SK-N-SH (cell line): ENCODE measurements around the gene PLB1. TPM values are rescaled to one million over a fixed set of nuclear protein-coding genes. Genes with fewer than 3 reads are reported as not detected.

ENCODE experiments used
- CTCF ChIA-PET: fragments of 300-600, 350-600 bp; formaldehyde crosslinking; extraction: SDS; loops from one replicate; lab custom pipeline; 2021; lab: Yijun Ruan, JAX
- POLR2A ChIA-PET: fragments of 350-600 bp; sonication (Branson Sonifier 250); formaldehyde crosslinking; extraction: SDS; loops from one replicate; lab custom pipeline; 2020; ENCODE audit warnings: antibody characterized with exemption, inconsistent platforms; lab: Yijun Ruan, JAX
- DNase-seq: peaks from one replicate; pipeline ENCODE4 v3.0.0; 2012
- H2AFZ ChIP-seq: fragments of 200-600 bp; sonication (generic); 2 replicates; pipeline ENCODE4 v1.8.1; 2016; ENCODE audit warnings: antibody characterized with exemption, mild to moderate bottlenecking, low read depth
- H3F3A ChIP-seq: fragments of 200-600 bp; sonication (generic); replicated peaks from 2 replicates; pipeline ENCODE3; 2016; ENCODE audit warnings: antibody characterized with exemption, mild to moderate bottlenecking; ENCODE audit not compliant: insufficient read depth
- H3K27ac ChIP-seq, 2 experiments: fragments of 200-500 bp in 1 of 2; fragments of 200-600 bp in 1 of 2; sonication (Bioruptor generic) in 1 of 2; sonication (generic), shearing (Covaris generic) in 1 of 2; 2 replicates each; pipeline versions ENCODE4 v1.5.1 to v1.6.1; 2014 to 2016; ENCODE audit warnings: low read depth in 2 of 2, inconsistent platforms in 1 of 2, low read length in 1 of 2, mild to moderate bottlenecking in 1 of 2, mixed read lengths in 1 of 2
- H3K27me3 ChIP-seq: fragments of 200-600 bp; sonication (generic), shearing (Covaris generic); 2 replicates; pipeline ENCODE4 v1.6.1; 2016; ENCODE audit warnings: mixed run types; ENCODE audit not compliant: insufficient read depth
- H3K36me3 ChIP-seq, 2 experiments: fragments of 200-500 bp in 1 of 2; fragments of 200-600 bp in 1 of 2; sonication (Bioruptor generic) in 1 of 2; sonication (generic) in 1 of 2; replicated peaks in 1 of 2; 2 replicates each; pipeline versions ENCODE3 to v1.5.1; 2014 to 2016; ENCODE audit warnings: low read length in 1 of 2, mild to moderate bottlenecking in 1 of 2; ENCODE audit not compliant: insufficient read depth in 2 of 2, control insufficient read depth in 1 of 2
- H3K4me1 ChIP-seq, 2 experiments: fragments of 200-500 bp in 1 of 2; fragments of 200-600 bp in 1 of 2; sonication (Bioruptor generic) in 1 of 2; sonication (generic), shearing (Covaris generic) in 1 of 2; 2 replicates each; pipeline versions ENCODE4 v1.5.1 to v1.6.1; 2014 to 2016; ENCODE audit warnings: low read depth in 1 of 2, low read length in 1 of 2, mixed run types in 1 of 2; ENCODE audit not compliant: insufficient read depth in 2 of 2, control insufficient read depth in 1 of 2
- H3K4me2 ChIP-seq: fragments of 200-600 bp; sonication (generic), shearing (Covaris generic); 2 replicates; pipeline ENCODE4 v1.6.1; 2017; ENCODE audit warnings: mixed run types
- H3K4me3 ChIP-seq, 2 experiments: fragments of 200-500 bp in 1 of 2; fragments of 200-600 bp in 1 of 2; sonication (Bioruptor generic) in 1 of 2; sonication (generic), shearing (Covaris generic) in 1 of 2; 2 replicates each; pipeline versions ENCODE4 v1.5.1 to v1.8.1; 2014 to 2016; ENCODE audit warnings: low read depth in 2 of 2, inconsistent platforms in 1 of 2, low read length in 1 of 2, mild to moderate bottlenecking in 1 of 2, mixed read lengths in 1 of 2, moderate library complexity in 1 of 2
- H3K79me2 ChIP-seq: fragments of 200-600 bp; sonication (generic); 2 replicates; pipeline ENCODE4 v1.8.1; 2017; ENCODE audit warnings: mild to moderate bottlenecking; ENCODE audit not compliant: insufficient read depth
- H3K9ac ChIP-seq: fragments of 200-600 bp; sonication (generic); 2 replicates; pipeline ENCODE4 v1.6.1; 2017; ENCODE audit warnings: mixed run types
- H3K9me2 ChIP-seq: fragments of 200-600 bp; sonication (generic); 2 replicates; pipeline ENCODE4 v1.6.1; 2017; ENCODE audit warnings: mixed run types
- H3K9me3 ChIP-seq: fragments of 200-600 bp; sonication (generic); 2 replicates; pipeline ENCODE4 v1.6.1; 2017; ENCODE audit warnings: mixed run types, mild to moderate bottlenecking, moderate library complexity
- H4K20me1 ChIP-seq: fragments of 200-600 bp; sonication (generic); 2 replicates; pipeline ENCODE4 v1.6.1; 2017; ENCODE audit warnings: mild to moderate bottlenecking, mixed run types; ENCODE audit not compliant: insufficient read depth
- ELF1 ChIP-seq: IDR thresholded peaks from 2 replicates; pipeline ENCODE4 v1.4.0; 2012
- EZH2phosphoT487 ChIP-seq: fragments of 200-600 bp; sonication (generic); IDR thresholded peaks from 2 replicates; pipeline ENCODE4 v1.6.1; 2017; ENCODE audit warnings: low read depth, mixed run types, mild to moderate bottlenecking, antibody characterized with exemption, moderate library complexity, borderline replicate concordance
- FOXJ3 ChIP-seq: sonication (generic); formaldehyde crosslinking; IDR thresholded peaks from 2 replicates; pipeline ENCODE4 v1.5.1; 2020; ENCODE audit warnings: mild to moderate bottlenecking, missing genetic modification reagents
- FOXM1 ChIP-seq: IDR thresholded peaks from 2 replicates; pipeline ENCODE4 v1.4.0; 2012; ENCODE audit warnings: low read depth, mild to moderate bottlenecking
- GATA2 ChIP-seq: sonication (generic); formaldehyde crosslinking; IDR thresholded peaks from 2 replicates; pipeline ENCODE4 v1.5.0; 2020; ENCODE audit warnings: mild to moderate bottlenecking, missing genetic modification reagents
- POLR2AphosphoS5 ChIP-seq: IDR thresholded peaks from 2 replicates; pipeline ENCODE4 v1.6.1; 2012; ENCODE audit warnings: low read depth, low read length
- RAD21 ChIP-seq: IDR thresholded peaks from 2 replicates; pipeline ENCODE4 v1.6.1; 2012; ENCODE audit warnings: mild to moderate bottlenecking, low read length
- RCOR1 ChIP-seq: fragments of 150-350 bp; IDR thresholded peaks from 2 replicates; pipeline ENCODE4 v1.6.1; 2017; ENCODE audit warnings: antibody characterized with exemption, low read length
- REST ChIP-seq: IDR thresholded peaks from 2 replicates; pipeline ENCODE4 v1.6.1; 2012; ENCODE audit warnings: mild to moderate bottlenecking, low read depth, low read length, moderate library complexity
- SIN3A ChIP-seq: IDR thresholded peaks from 2 replicates; pipeline ENCODE4 v1.6.1; 2012; ENCODE audit warnings: low read depth, mild to moderate bottlenecking, low read length, moderate library complexity, borderline replicate concordance
- SMC3 ChIP-seq: IDR thresholded peaks from 2 replicates; pipeline ENCODE4 v1.6.1; 2012; ENCODE audit warnings: low read depth, low read length, improper control_type of control experiment
- TAF1 ChIP-seq: IDR thresholded peaks from 2 replicates; pipeline ENCODE4 v1.6.1; 2012; ENCODE audit warnings: low read depth, mild to moderate bottlenecking, low read length, moderate library complexity, borderline replicate concordance
- TCF12 ChIP-seq: IDR thresholded peaks from 2 replicates; pipeline ENCODE4 v1.4.0; 2012
- TEAD4 ChIP-seq: IDR thresholded peaks from 2 replicates; pipeline ENCODE4 v1.4.0; 2012; ENCODE audit warnings: mild to moderate bottlenecking, borderline replicate concordance; ENCODE audit not compliant: insufficient read depth
- USF2 ChIP-seq: fragments of 150-350 bp; IDR thresholded peaks from 2 replicates; pipeline ENCODE4 v1.6.1; 2017; ENCODE audit warnings: antibody characterized with exemption, low read length, low read depth, borderline replicate concordance
- WGBS: methylation state at CpG from one replicate; pipeline ENCODE4 v1.1.6; 2017; ENCODE audit warnings: low lambda C conversion rate; 5-methylcytosine and 5-hydroxymethylcytosine counted together
- polyA plus RNA-seq, 3 experiments: library from polyadenylated mRNA; depleted of rRNA; stranded (reverse); fragments of >200 nt; gene quantifications; 2 replicates each; pipeline ENCODE4 v1.2.3, GENCODE V29; 2012
- TF ChIP-seq, protein P1 (sequence below): fragments of 150-350 bp; IDR thresholded peaks from 2 replicates; pipeline ENCODE4 v1.6.1; 2016; ENCODE audit warnings: mild to moderate bottlenecking, low read depth, low read length
- TF ChIP-seq, protein P2 (sequence below): fragments of 200-600 bp; sonication (generic); IDR thresholded peaks from 2 replicates; pipeline ENCODE4 v1.6.1; 2017; ENCODE audit warnings: antibody characterized with exemption, mild to moderate bottlenecking, moderate library complexity
- TF ChIP-seq, protein P3 (sequence below): IDR thresholded peaks from 2 replicates; pipeline ENCODE4 v1.4.0; 2012; ENCODE audit warnings: low read depth, borderline replicate concordance

Gene PLB1
- polyA plus RNA-seq, 1 of the 3 experiments (the other 2 are of a cell fraction), result 0.10 TPM

DNA sequence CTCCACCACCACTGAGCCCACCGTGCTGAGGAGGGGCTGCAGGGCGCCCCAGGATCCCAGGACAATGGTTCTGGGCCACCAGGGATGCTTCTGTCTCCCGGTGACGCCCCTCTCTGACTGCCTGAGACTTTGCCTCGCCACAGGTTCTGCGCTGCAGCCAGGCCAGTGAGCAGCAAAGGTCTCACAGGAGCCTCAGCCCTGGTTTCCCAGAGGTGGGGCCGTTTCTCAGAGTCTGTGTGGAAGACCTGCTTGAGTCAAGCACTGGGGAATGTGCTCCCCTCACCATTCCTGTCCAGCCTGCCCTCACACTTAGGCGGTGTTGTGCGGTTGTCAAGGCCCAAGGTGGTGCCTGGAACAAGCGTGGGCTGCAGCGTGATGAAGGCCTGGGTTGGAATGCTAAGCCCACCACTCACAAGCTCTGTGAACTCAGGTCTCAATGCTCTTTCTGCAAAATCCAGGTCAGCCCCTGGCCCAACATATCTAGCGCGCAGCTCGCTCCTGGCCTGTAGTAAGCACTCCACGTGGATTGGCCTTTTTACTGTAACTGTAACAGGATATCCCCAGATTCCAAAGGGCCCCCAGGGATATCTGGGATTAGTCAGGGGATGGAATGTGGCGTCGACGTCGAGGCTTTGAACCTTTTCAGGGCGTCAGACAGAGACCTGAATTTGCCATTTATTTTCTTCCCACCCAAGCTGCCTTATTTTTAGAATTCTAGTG lies 47.6 kb downstream of the PLB1 start:
- DNase-seq, result no peak
- Histone ChIP-seq H4K20me1 (no peaks in the 10 kb centered on the region), H3K9me3 (no peaks in the 10 kb centered on the region), H3K4me3 (no peak overlapping the region), H3F3A (no peaks in the 10 kb centered on the region), H3K79me2 (no peaks in the 10 kb centered on the region), H2AFZ (no peak overlapping the region), H3K27me3 (peaks cover 9% of the 10 kb centered on the region; the same call in 1 of the 2 replicates)
- TF ChIP-seq GATA2 (CRISPR knock-in tag) (no peak), FOXJ3 (CRISPR knock-in tag) (no peak), POLR2AphosphoS5 (no peak), TEAD4 (no peak), TCF12 (no peak), FOXM1 (no peak), RCOR1 (no peak), REST (no peak), USF2 (no peak), SMC3 (no peak), EZH2phosphoT487 (no peak), RAD21 (no peak), SIN3A (no peak), TAF1 (no peak), ELF1 (no peak)
- TF ChIP-seq, protein P1, sequence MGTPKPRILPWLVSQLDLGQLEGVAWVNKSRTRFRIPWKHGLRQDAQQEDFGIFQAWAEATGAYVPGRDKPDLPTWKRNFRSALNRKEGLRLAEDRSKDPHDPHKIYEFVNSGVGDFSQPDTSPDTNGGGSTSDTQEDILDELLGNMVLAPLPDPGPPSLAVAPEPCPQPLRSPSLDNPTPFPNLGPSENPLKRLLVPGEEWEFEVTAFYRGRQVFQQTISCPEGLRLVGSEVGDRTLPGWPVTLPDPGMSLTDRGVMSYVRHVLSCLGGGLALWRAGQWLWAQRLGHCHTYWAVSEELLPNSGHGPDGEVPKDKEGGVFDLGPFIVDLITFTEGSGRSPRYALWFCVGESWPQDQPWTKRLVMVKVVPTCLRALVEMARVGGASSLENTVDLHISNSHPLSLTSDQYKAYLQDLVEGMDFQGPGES, result no peak
- TF ChIP-seq, protein P2, sequence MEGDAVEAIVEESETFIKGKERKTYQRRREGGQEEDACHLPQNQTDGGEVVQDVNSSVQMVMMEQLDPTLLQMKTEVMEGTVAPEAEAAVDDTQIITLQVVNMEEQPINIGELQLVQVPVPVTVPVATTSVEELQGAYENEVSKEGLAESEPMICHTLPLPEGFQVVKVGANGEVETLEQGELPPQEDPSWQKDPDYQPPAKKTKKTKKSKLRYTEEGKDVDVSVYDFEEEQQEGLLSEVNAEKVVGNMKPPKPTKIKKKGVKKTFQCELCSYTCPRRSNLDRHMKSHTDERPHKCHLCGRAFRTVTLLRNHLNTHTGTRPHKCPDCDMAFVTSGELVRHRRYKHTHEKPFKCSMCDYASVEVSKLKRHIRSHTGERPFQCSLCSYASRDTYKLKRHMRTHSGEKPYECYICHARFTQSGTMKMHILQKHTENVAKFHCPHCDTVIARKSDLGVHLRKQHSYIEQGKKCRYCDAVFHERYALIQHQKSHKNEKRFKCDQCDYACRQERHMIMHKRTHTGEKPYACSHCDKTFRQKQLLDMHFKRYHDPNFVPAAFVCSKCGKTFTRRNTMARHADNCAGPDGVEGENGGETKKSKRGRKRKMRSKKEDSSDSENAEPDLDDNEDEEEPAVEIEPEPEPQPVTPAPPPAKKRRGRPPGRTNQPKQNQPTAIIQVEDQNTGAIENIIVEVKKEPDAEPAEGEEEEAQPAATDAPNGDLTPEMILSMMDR, result no peak
- TF ChIP-seq, protein P3, sequence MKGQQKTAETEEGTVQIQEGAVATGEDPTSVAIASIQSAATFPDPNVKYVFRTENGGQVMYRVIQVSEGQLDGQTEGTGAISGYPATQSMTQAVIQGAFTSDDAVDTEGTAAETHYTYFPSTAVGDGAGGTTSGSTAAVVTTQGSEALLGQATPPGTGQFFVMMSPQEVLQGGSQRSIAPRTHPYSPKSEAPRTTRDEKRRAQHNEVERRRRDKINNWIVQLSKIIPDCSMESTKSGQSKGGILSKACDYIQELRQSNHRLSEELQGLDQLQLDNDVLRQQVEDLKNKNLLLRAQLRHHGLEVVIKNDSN, result no peak
- TF ChIP-seq, all 33 proteins: peak for 0
- CTCF ChIA-PET, result interaction anchor here (2.9 to 3.0 kb wide), 2 partner anchors 23 to 24 kb away, joined by 16 to 17 read pairs; no protein-coding TSS in a partner anchor
- 72% methylated on average over 20 of the region's 20 CpGs for WGBS
- no peak overlapping the region for H3K27ac ChIP-seq
- H3K4me1 ChIP-seq, result peaks cover 0 to 13% of the 10 kb centered on the region in 2 experiments; a peak in 1 of 4 replicates
- H3K4me2 ChIP-seq, result no peak overlapping the region
- POLR2A ChIA-PET, result interaction anchor here (0.6 kb wide), 1 partner anchor 24 kb away, joined by 6 read pairs; no protein-coding TSS in a partner anchor
- no peaks in the 10 kb centered on the region for H3K9me2 ChIP-seq
- H3K9ac ChIP-seq, result no peak overlapping the region
- H3K36me3 ChIP-seq, result no peaks in the 10 kb centered on the region
